HG03565 (cell line): Measurements from ENCODE around the gene SLC27A1.
"Not testable (repeated sequence)": the region's sequence is repeated elsewhere in the genome, so short reads cannot be mapped to it uniquely, and the experiment has no call there.

Source experiments
- ATAC-seq: cut with Tn5 transposase; IDR thresholded peaks from one replicate; pipeline ENCODE4 v1.9.1; 2021; ENCODE audit warnings: mild to moderate bottlenecking, moderate library complexity; ENCODE audit not compliant: unreplicated experiment

The SLC27A1 gene

DNA sequence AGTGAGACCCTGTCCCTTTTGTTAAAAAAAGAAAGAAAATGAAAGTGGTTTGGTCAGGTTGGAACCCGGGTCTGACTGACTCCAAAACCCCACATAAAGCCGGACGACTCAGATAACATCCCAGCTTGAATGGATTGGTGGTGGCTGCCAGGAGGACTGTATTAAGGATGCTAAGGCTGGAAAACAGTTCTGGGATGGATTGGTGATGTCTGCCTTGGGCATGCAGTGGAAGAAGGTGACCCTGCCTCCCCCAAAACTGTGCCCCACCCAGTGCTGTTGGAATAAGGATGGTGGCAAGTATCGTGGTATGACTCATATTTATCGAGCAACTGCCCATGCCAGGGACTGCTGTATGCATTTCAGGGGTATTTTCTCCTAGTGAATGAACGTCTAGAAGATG, 66.6 kb downstream of the SLC27A1 start:
- no peak for ATAC-seq

GRCh38 chr19:17538684-17539237, 68.4 kb downstream of the SLC27A1 start:
- no peak for ATAC-seq

- peak; percentile 65 for ATAC-seq
These were observed 69.2 kb downstream of the SLC27A1 start for GRCh38 chr19:17539238-17540117.

GRCh38 chr19:17540174-17540573, 69.8 kb downstream of the SLC27A1 start:
- ATAC-seq, result no peak

DNA sequence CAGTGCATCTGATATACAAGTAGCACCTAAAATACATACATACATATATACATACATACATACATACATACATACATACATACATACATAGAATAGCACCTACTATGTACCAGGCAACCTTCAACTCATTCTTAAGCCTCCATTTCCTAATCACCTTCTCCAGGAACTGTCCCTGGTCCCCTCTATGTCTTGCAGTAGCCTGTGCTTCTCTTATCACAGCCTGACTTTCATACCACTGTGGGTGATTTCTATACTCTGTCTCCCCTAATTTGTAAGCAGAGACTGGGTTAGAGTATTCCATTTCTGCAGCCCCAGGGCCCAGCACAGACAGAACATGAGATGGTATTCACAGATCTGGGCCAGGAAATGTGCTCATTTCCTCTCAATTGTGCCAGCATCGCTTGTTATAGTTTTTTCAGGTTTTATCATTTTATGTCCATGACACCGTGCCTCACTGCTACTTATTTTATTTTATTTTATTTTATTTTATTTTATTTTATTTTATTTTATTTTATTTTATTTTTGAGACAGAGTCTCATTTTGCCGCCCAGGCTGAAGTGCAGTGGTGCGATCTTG, 70.9 kb downstream of the SLC27A1 start:
- ATAC-seq, result no peak

- no peak for ATAC-seq
These were observed 71.7 kb downstream of the SLC27A1 start for GRCh38 chr19:17542042-17542441.

DNA sequence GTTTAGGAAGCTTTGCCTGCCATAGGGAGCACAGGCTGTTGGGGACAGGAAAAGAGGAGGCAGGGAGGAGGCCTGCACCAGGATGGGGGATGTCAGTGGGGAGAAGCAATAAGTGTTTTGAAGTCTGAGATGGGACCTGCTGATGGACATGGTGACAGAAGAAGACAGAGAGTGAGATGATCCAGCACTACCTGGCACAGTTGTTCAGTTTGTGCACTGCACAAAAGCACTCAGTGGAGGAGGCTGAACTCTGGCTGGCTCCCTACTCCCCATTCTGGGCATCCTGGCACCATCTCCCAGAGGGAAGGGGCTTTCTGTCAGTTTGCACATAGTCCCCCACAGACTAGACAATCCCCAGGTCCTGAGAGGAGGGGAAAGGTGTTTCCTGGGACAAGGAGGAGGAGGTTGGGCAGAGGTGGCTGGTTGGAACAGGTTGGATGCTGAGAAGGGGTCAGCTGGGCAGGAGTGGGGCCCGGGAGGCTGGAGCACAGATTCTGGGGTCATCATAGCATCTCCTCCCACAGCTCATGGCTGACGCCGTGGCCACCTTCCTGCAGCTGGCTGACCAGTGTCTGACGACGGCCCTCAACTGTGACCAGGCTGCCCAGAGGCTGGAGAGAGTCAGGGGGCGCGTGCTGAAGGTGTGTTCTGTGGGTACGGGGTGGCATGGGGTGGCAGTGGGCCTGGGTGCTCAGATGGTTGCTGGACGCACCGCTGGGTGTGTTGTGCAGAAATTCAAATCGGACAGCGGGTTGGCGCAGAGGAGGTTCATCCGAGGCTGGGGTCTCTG, 72.7 kb downstream of the SLC27A1 start:
- no peak for ATAC-seq

DNA sequence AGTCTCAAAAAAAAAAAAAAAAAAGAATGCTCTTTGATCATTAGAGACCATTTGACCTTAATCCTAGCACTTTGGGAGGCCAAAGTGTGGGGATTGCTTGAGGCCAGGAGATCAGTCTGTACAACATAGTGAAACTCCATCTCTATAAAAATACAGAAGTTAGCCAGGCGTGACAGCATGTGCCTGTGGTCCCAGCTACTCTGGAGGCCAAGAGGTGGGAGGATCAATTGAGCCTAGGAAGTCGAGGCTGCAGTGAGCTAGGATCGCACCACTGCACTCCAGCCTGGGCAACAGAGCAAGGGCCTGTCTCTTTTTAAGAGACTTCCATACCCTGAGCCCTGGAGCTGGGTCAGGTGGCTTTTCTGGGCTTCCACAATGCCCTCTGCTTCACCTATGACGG, 73.7 kb downstream of the SLC27A1 start:
- no peak for ATAC-seq

- no peak for ATAC-seq
These were observed 74.1 kb downstream of the SLC27A1 start for GRCh38 chr19:17544418-17544817.

DNA sequence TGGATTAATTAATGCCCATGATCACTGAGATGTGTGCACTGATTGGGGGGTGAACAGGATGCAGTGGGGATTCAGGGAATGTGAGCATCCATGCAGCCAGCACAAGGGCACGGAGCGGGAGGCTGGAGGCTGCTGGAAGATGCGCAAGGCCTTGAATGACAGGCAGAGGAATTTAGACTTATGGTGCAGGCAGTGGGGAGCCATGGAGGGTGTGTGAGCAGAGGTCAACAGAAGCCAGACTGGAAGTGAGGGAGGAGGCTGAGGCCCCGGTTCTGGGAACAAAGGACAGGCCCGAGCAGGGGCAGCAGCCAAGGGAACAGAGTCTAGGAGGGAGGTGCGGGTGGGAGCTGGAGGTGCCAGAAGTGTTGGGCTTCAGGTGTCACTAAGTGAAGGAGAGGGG, 77.8 kb downstream of the SLC27A1 start:
- ATAC-seq, result no peak

DNA sequence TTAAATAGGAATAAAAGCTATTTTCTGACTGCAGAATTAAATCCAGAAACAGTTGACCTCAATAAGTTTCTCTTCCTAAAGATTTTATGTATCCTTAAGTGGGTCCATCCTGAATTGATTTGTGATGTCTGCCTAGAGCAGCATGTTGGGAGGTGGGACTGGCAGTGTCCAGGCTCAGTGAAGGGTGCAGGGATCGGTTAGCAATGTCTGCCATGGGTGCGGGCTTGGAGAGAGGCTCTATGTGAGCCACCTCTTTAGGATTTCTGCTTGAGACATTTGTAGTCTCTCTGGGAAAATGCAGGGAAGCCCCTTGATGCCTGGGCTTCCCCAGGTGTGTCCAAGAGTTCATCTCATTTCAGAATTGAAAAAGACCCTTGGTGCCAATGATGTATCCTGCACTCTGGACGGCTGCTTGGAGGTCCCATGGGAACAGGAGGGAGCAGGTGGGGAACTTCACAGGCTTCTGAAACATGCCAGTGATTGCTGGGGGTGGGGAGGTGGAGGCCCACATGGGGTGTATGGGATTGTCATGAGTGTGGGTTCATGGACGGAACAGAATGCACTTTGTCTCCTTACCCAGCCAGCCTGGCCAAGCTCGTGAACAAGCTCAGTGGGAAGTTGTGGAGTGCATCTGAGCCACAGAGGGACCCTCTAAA, 78.9 kb downstream of the SLC27A1 start:
- no peak for ATAC-seq

GRCh38 chr19:17550076-17550667, 79.8 kb downstream of the SLC27A1 start:
- no peak for ATAC-seq

DNA sequence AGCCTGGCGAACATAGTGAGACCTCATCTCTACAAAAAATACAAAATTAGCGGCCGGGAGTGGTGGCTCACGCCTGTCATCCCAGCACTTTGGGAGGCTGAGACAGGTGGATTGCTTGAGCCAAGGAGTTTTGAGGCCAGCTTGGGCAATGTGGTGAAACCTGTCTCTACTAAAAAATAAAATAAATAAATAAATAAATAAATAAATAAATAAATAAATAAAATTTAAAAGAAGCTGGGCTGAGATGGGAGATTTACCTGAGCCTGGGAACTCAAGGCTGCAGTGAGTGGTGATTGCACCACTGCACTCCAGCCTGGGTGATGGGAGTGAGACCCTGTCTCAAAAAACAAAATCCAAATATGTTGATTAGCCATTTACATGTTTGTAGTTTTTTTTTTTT, 82.4 kb downstream of the SLC27A1 start:
- not testable (repeated sequence) for ATAC-seq

DNA sequence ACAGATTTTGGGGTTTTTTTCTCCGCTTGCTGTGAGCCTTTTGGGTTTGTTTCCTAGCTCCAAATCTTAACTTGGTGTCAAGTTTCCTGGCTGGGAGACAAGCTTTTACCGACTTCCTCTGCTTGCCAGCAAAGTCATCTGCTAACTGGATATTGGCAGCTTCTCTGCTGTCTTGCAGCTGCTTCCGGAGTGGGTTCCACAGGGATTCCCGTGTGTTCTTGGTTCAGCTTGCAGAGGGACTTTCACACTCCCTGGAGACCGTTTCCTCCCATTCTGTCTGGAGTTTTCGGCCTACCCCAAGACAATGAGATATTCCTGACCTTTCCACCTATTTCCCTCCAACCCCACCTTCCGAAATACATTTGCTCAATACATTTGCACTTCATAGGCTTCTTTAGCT, 82.9 kb downstream of the SLC27A1 start:
- no peak for ATAC-seq

GRCh38 chr19:17554968-17555479, 84.7 kb downstream of the SLC27A1 start:
- no peak for ATAC-seq

DNA sequence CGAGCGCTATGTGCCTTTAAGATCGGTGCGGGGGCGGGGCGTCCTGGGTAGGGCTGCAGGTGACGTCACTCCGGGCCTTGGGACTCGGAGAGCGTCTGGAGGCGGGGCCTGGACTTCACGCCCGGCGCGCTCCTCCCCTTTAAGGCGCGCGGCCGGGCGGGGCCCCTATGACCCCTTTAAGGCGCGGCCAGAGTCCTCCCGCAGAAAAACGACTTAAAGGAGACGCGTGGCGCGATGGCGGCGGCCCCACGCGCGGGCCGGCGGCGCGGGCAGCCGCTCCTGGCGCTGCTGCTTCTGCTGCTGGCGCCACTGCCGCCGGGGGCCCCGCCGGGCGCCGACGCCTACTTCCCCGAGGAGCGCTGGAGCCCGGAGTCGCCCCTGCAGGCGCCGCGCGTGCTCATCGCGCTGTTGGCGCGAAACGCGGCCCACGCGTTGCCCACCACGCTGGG, 85.2 kb downstream of the SLC27A1 start, which contains the start of gene COLGALT1:
COLGALT1 (plus strand) TSS at position 170 of the 449 bp plus-strand sequence; CDS start at position 235, 65 bp downstream.
- peak; percentile 77 for ATAC-seq
